Stimulated activated naive CD8-positive, alpha-beta T cell treated with anti-CD3 and anti-CD28 coated beads, Interleukin-15, Interleukin-2, amounts not matched to agents 100 ng/mL and 50 ng/mL, for 24 hours (primary cell): ENCODE results near the gene ITCH.
"Not testable (repeated sequence)": the region's sequence is repeated elsewhere in the genome, so short reads cannot be mapped to it uniquely, and the experiment has no call there.

ENCODE experiments used
- H3K27ac Mint-ChIP-seq: one replicate; pipeline ENCODE4 v1.8.0; 2021; ENCODE audit warnings: mild to moderate bottlenecking, mixed read lengths
- H3K27me3 Mint-ChIP-seq: one replicate; pipeline ENCODE4 v1.8.0; 2021; ENCODE audit warnings: mixed read lengths
- H3K36me3 Mint-ChIP-seq: one replicate; pipeline ENCODE4 v1.8.0; 2021; ENCODE audit warnings: low read depth, mixed read lengths
- H3K4me1 Mint-ChIP-seq: one replicate; pipeline ENCODE4 v1.8.0; 2021; ENCODE audit warnings: low read depth, mixed read lengths
- H3K4me3 Mint-ChIP-seq: one replicate; pipeline ENCODE4 v1.8.0; 2021; ENCODE audit warnings: mild to moderate bottlenecking, mixed read lengths
- H3K9me3 Mint-ChIP-seq: one replicate; pipeline ENCODE4 v1.8.0; 2021; ENCODE audit warnings: mixed read lengths

Gene ITCH

GRCh38 chr20:34334654-34335407, 28.2 kb upstream of the ITCH start:
- Mint-ChIP-seq H3K36me3 (no peaks in the 10 kb centered on the region), H3K4me1 (peaks cover 8% of the 10 kb centered on the region), H3K4me3 (no peak overlapping the region), H3K27me3 (no peaks in the 10 kb centered on the region), H3K27ac (no peak overlapping the region), H3K9me3 (no peaks in the 10 kb centered on the region)

- Mint-ChIP-seq H3K36me3 (no peaks in the 10 kb centered on the region), H3K9me3 (no peaks in the 10 kb centered on the region), H3K4me1 (peaks cover 8% of the 10 kb centered on the region), H3K27me3 (no peaks in the 10 kb centered on the region), H3K27ac (no peak overlapping the region), H3K4me3 (no peak overlapping the region)
Measured at GRCh38 chr20:34337544-34337943, 25.5 kb upstream of the ITCH start.

DNA sequence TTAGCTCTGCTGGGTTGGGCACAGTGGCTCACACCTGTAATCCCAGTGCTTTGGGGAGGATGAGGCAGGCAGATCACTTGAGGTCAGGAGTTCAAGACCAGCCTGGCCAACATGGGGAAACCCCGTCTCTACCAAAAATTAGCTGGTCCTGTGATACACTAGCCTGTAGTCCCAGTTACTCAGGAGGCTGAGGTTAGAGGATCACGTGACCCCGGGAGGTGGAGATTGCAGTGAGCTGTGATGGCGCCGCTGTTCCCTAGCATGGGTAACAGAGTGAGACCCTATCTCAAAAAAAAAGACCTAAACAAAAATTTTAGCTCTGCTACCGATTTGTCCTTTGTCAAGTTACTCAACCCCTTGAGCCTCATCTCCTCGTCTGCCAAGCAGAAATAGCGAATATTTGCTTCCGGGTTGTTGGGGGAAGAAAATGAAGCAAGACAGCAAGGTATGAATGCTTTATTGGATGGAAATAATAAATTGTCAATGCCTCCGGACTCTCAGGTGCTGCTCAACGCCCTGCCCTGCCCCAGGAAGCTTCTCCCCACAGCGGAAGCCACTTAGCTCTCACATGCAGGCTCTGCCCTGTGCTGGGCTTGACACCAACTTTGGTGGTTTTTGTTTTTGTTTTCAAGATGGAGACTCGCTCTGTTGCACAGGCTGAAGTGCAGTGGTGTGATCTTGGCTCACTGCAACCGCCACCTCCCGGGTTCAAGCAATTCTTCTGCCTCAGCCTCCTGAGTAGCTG, 24.9 kb upstream of the ITCH start:
- Mint-ChIP-seq H3K4me1 (peaks cover 8% of the 10 kb centered on the region), H3K27me3 (no peaks in the 10 kb centered on the region), H3K27ac (peak overlapping the region; percentile 18), H3K36me3 (no peaks in the 10 kb centered on the region), H3K9me3 (no peaks in the 10 kb centered on the region), H3K4me3 (peak overlapping the region; percentile 31)

GRCh38 chr20:34340726-34341125, 22.3 kb upstream of the ITCH start:
- H3K27ac Mint-ChIP-seq, H3K36me3 Mint-ChIP-seq, H3K9me3 Mint-ChIP-seq, H3K27me3 Mint-ChIP-seq, H3K4me3 Mint-ChIP-seq, H3K4me1 Mint-ChIP-seq: not testable (repeated sequence)

- H3K36me3 Mint-ChIP-seq, H3K4me3 Mint-ChIP-seq, H3K4me1 Mint-ChIP-seq, H3K27me3 Mint-ChIP-seq, H3K27ac Mint-ChIP-seq, H3K9me3 Mint-ChIP-seq: not testable (repeated sequence)
Measured at GRCh38 chr20:34341199-34341598, 21.9 kb upstream of the ITCH start.

- Mint-ChIP-seq H3K4me1 (no peaks in the 10 kb centered on the region), H3K36me3 (no peaks in the 10 kb centered on the region), H3K27me3 (no peaks in the 10 kb centered on the region), H3K27ac (no peak overlapping the region), H3K4me3 (no peak overlapping the region), H3K9me3 (no peaks in the 10 kb centered on the region)
Measured at GRCh38 chr20:34343458-34344211, 19.4 kb upstream of the ITCH start.

- Mint-ChIP-seq H3K4me3 (no peak overlapping the region), H3K27ac (no peak overlapping the region), H3K36me3 (no peaks in the 10 kb centered on the region), H3K9me3 (no peaks in the 10 kb centered on the region), H3K4me1 (no peaks in the 10 kb centered on the region), H3K27me3 (no peaks in the 10 kb centered on the region)
Measured at GRCh38 chr20:34344238-34344637, 18.8 kb upstream of the ITCH start.

GRCh38 chr20:34345402-34345736, 17.7 kb upstream of the ITCH start:
- H3K27ac Mint-ChIP-seq = no peak overlapping the region
- H3K27me3 Mint-ChIP-seq = no peaks in the 10 kb centered on the region
- H3K36me3 Mint-ChIP-seq = no peaks in the 10 kb centered on the region
- H3K4me3 Mint-ChIP-seq = no peak overlapping the region
- no peaks in the 10 kb centered on the region for H3K9me3 Mint-ChIP-seq
- H3K4me1 Mint-ChIP-seq = peaks cover 6% of the 10 kb centered on the region

GRCh38 chr20:34345839-34346532, 17.1 kb upstream of the ITCH start:
- not testable (repeated sequence) for H3K9me3 Mint-ChIP-seq, H3K36me3 Mint-ChIP-seq, H3K27ac Mint-ChIP-seq, H3K4me3 Mint-ChIP-seq, H3K4me1 Mint-ChIP-seq, H3K27me3 Mint-ChIP-seq

DNA sequence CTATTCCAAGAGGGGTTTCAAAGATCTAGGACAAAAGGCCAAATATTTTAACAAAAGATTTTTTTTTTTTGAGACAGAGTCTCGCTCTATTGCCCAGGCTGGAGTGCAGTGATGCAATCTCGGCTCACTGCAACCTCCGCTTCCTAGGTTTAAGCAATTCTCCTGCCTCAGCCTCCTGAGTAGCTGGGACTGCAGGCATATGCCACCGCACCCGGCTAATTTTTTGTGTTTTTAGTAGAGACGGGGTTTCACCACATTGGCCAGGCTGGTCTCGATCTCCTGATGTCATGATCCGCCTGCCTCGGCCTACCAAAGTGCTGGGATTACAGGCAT, 16.6 kb upstream of the ITCH start:
- H3K9me3 Mint-ChIP-seq, H3K4me3 Mint-ChIP-seq, H3K27ac Mint-ChIP-seq, H3K27me3 Mint-ChIP-seq, H3K36me3 Mint-ChIP-seq, H3K4me1 Mint-ChIP-seq: not testable (repeated sequence)

GRCh38 chr20:34347571-34347970, 15.5 kb upstream of the ITCH start:
- H3K4me3 Mint-ChIP-seq = no peak overlapping the region
- no peak overlapping the region for H3K27ac Mint-ChIP-seq
- H3K27me3 Mint-ChIP-seq = no peaks in the 10 kb centered on the region
- H3K4me1 Mint-ChIP-seq = peaks cover 6% of the 10 kb centered on the region
- H3K9me3 Mint-ChIP-seq = no peaks in the 10 kb centered on the region
- no peaks in the 10 kb centered on the region for H3K36me3 Mint-ChIP-seq

DNA sequence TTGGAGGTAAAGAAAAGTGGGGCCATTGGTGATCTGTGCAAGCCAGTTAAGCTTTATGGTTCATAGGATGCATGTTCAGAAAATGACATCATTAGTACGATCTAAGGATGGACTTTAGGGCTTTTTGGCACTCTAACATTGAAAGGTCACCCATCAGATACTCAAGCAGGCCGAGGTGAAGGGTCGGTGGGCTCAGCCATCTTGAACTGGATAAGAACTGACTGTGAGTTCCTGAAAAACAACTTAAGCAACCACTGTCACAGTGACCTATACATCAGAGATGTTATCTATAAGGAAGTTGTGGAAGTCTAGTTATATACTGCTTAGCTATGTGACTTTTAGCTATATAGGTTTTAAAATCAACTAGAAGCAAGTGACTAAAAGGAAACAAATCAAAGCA, 13.0 kb upstream of the ITCH start:
- Mint-ChIP-seq H3K36me3 (no peaks in the 10 kb centered on the region), H3K4me1 (peaks cover 6% of the 10 kb centered on the region), H3K4me3 (no peak overlapping the region), H3K9me3 (no peaks in the 10 kb centered on the region), H3K27ac (no peak overlapping the region), H3K27me3 (no peaks in the 10 kb centered on the region)

GRCh38 chr20:34353467-34353866, 9.6 kb upstream of the ITCH start:
- not testable (repeated sequence) for H3K27ac Mint-ChIP-seq, H3K36me3 Mint-ChIP-seq, H3K4me3 Mint-ChIP-seq, H3K4me1 Mint-ChIP-seq, H3K9me3 Mint-ChIP-seq, H3K27me3 Mint-ChIP-seq

DNA sequence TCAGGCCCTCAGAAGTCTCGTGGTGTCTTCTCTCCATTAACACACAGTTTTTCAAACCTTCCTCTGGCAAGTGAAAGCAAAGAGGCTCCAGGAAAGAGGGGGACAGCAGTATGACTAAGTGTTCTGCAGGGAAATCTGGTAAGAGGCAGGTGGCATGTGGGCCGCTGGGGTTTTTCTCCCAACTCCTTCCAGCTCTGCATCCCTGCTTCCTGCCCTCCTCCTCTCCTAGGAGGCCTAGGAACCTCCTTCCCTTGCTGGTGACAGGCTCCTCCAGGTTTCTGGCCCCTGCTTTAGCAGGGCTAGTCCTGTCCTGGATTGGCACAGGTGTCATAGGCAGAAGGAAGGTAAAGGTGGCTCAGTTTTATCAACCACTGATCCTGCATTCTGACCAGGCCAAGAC, 7.6 kb upstream of the ITCH start:
- no peak overlapping the region for H3K27ac Mint-ChIP-seq

GRCh38 chr20:34359729-34360128, 3.3 kb upstream of the ITCH start:
- H3K4me1 Mint-ChIP-seq = peaks cover 16% of the 10 kb centered on the region
- not testable (repeated sequence) for H3K27me3 Mint-ChIP-seq, H3K27ac Mint-ChIP-seq, H3K4me3 Mint-ChIP-seq, H3K36me3 Mint-ChIP-seq, H3K9me3 Mint-ChIP-seq

More for the DNA sequence above, 7.6 kb upstream of the ITCH start:
- Mint-ChIP-seq H3K4me1 (no peaks in the 10 kb centered on the region), H3K4me3 (no peak overlapping the region), H3K36me3 (no peaks in the 10 kb centered on the region), H3K9me3 (no peaks in the 10 kb centered on the region), H3K27me3 (no peaks in the 10 kb centered on the region)
